ENCODE measurements around the gene FLNC.

- TF ChIP-seq CTCF (conservative IDR thresholded peaks at IDR 0.05; ENCODE audit: low read length): no peak
- TF ChIP-seq EZH2phosphoT487 (IDR thresholded peaks at IDR 0.05; ENCODE audit: borderline replicate concordance): no peak
Measured at GRCh38 chr7:128891942-128892269, 61.7 kb downstream of the FLNC start.
